ENCODE measurements around the gene WDR81.
A peak's percentile ranks its signal among the peaks of the same experiment; 100 is the strongest.
"Not testable (repeated sequence)": the region's sequence is repeated elsewhere in the genome, so short reads cannot be mapped to it uniquely, and the experiment has no call there.

The WDR81 gene

DNA sequence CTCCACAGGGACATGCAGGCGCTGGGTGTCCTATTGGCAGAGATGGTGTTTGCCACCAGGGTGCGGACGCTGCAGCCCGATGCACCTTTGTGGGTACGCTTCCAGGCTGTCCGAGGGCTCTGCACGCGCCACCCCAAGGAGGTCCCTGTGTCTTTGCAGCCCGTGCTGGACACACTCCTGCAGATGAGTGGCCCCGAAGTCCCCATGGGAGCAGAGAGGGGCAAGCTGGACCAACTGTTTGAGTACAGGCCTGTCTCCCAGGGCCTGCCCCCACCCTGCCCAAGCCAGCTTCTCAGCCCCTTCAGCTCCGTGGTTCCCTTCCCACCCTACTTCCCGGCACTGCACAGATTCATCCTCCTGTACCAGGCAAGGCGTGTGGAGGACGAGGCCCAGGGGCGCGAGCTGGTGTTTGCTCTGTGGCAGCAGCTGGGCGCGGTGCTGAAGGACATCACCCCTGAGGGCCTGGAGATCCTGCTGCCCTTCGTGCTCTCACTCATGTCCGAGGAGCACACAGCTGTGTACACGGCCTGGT is 2.8 kb downstream of the WDR81 start:
- no peak for DNase-seq
- in situ Hi-C loops (cut with MboI; ENCODE audit: low pct_unique_long_range_greater_than_20kb, low sequenced_read_pairs): no loop called here

- in situ Hi-C loops (cut with MboI; ENCODE audit: low pct_unique_long_range_greater_than_20kb, low sequenced_read_pairs): no loop called here
- no peak for DNase-seq
Observed at GRCh38 chr17:1727876-1728630, 3.5 kb downstream of the WDR81 start.

- DNase-seq: no peak
- in situ Hi-C loops (cut with MboI; ENCODE audit: low pct_unique_long_range_greater_than_20kb, low sequenced_read_pairs): no loop called here
Observed at GRCh38 chr17:1729966-1730325, 5.4 kb downstream of the WDR81 start.

GRCh38 chr17:1730326-1731193 is 6.1 kb downstream of the WDR81 start:
- no peak for DNase-seq
- in situ Hi-C loops (cut with MboI; ENCODE audit: low pct_unique_long_range_greater_than_20kb, low sequenced_read_pairs): no loop called here

- in situ Hi-C loops (cut with MboI; ENCODE audit: low pct_unique_long_range_greater_than_20kb, low sequenced_read_pairs): no loop called here
Observed at GRCh38 chr17:1731194-1731506, 6.6 kb downstream of the WDR81 start.

GRCh38 chr17:1732241-1732832 is 7.8 kb downstream of the WDR81 start:
- DNase-seq: no peak
- in situ Hi-C loops (cut with MboI; ENCODE audit: low pct_unique_long_range_greater_than_20kb, low sequenced_read_pairs): no loop called here

More at GRCh38 chr17:1731194-1731506, 6.6 kb downstream of the WDR81 start:
- DNase-seq: no peak

- DNase-seq: no peak
- in situ Hi-C loops (cut with MboI; ENCODE audit: low pct_unique_long_range_greater_than_20kb, low sequenced_read_pairs): no loop called here
Observed at GRCh38 chr17:1732833-1733321, 8.4 kb downstream of the WDR81 start.

DNA sequence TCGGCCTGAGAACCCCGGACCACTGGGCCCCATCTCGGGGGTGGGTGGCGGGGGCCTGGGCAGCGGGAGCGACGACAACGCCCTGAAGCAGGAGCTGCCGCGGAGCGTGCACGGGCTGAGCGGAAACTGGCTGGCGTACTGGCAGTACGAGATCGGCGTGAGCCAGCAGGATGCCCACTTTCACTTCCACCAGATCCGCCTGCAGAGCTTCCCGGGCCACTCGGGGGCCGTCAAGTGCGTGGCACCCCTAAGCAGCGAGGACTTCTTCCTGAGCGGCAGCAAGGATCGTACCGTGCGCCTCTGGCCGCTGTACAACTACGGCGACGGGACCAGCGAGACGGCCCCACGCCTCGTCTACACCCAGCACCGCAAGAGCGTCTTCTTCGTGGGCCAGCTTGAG is 9.3 kb downstream of the WDR81 start:
- no peak for DNase-seq
- in situ Hi-C loops (cut with MboI; ENCODE audit: low pct_unique_long_range_greater_than_20kb, low sequenced_read_pairs): no loop called here

DNA sequence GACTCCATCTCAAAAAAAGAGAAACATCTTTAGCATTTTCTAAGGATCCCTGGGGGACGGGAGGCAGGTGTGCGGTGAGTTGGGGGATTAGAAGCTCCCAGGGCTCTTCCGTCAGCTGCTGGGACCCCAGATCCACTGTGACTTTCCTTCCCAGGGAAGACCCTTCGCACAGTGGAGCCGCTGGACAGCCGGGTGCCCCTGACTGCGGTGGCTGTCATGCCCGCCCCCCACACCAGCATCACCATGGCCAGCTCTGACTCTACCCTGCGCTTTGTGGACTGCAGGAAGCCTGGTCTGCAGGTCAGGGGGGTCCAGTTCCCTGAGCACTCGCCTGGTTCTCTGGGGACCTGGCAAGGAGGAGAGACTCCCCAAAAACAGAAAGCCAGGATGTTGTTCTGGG is 10.9 kb downstream of the WDR81 start:
- in situ Hi-C loops (cut with MboI; ENCODE audit: low pct_unique_long_range_greater_than_20kb, low sequenced_read_pairs): no loop called here
- DNase-seq: no peak

DNA sequence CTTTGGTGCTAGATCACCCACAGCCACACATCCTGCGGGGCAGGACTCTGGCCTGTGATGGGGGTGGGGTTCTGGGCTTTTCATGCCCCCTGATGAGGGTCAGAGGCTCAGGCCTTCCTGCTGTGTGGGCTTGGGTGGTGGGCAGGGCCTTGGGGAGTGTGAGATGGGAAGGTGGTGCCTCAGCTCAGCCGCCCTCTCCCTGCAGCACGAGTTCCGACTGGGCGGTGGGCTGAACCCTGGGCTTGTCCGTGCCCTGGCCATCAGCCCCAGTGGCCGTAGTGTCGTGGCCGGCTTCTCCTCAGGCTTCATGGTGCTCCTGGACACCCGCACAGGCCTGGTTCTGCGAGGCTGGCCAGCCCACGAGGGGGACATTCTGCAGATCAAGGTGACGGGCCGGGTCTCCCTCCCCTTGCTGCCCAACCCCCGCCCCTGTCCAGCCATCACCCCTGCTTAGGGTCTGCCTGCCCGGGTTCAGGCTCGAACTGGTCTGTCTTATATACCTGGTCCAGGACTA is 11.4 kb downstream of the WDR81 start:
- DNase-seq: no peak
- in situ Hi-C loops (cut with MboI; ENCODE audit: low pct_unique_long_range_greater_than_20kb, low sequenced_read_pairs): no loop called here

DNA sequence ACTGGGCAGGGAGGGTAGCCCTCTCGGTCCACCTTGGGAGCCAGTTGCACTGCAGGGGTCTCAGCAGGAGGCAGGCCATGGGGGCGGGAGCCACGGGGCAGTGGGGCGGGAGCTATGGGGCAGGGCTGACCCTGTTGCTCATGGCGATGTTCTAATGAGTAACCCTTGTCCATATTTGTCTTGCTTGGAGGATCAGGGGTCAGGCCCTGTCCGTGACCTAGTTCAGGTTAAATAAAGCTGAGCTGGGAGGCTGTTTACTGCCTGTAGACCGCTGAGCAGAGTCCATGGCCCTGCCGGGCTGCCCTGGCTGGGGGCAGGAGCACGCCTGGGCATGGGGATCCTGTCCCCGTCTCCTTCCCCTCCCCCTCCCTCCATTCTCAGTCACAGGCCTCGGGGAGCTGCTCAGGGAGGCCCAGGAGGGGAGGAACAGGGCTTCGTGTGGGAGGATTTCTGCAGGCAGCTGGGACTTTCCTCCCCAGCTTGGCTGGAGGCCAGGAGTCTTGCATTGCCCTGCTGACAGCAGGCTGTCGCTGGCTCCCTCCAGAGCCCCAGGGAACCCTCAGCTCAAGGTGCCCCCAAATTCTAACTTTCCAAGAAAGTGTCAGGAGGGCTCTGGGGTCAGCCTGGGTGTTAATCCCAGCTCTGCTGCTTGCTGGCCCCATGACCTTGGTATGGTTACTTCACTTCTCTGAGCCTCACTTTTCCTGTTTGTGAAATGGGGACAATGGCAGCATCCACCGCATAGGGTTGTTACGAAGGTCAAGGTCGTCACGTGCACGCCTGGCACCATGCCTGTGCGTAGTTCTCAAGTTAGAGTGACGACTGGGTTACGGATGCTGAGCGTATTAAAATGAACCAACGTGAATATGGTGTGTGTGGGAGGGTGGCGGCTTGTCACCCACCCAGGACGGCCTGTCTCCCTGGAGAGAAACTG is 12.1 kb downstream of the WDR81 start:
- peak; percentile 77 for DNase-seq
- in situ Hi-C loops (cut with MboI; ENCODE audit: low pct_unique_long_range_greater_than_20kb, low sequenced_read_pairs): no loop called here

GRCh38 chr17:1737531-1738291 is 13.2 kb downstream of the WDR81 start:
- in situ Hi-C loops (cut with MboI; ENCODE audit: low pct_unique_long_range_greater_than_20kb, low sequenced_read_pairs): no loop called here
- no peak for DNase-seq

- DNase-seq; in situ Hi-C loops (cut with MboI; ENCODE audit: low pct_unique_long_range_greater_than_20kb, low sequenced_read_pairs): not testable (repeated sequence)
Observed at GRCh38 chr17:1741899-1742298, 17.4 kb downstream of the WDR81 start.

DNA sequence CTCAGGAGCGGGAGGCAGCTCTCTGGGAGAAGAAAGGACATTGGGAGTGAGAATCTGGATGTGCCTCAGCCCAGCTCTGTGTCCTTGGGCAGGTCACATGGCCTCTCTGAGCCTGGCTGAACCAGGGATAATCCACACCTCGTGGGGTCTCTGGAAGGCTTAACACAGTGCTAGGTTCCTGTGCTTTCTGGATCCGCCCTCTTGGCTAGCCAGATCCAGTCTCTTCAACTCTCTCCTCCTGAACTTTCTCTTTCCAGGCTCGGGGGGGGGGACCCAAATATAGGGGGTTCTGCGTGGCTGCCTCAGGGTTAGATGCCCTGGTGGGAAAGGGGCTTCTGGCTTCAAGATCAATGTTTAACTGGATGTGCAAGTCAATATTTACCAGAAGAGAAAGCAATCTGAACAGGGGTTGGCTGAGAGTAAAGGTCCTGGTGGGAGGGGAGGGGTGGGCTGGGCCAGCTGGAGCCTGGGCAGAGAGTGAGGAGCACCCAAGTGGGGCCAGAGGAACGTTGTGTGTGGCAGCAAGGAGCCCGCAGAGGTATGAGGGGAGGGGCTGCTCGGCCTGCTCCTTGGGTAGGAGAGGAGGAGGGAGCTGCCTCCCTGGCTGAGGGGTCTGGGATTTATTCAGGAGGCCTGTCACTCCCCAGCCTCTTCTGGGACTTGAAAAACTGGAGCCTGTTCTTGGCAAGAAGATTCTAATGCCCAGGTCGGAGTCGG is 18.0 kb downstream of the WDR81 start, which contains the start of gene SERPINF2:
Gene SERPINF2 (plus strand): TSS at position 501 of the 717 bp plus-strand sequence. CDS start 2,125 bp downstream, outside the sequence.
- in situ Hi-C loops (cut with MboI; ENCODE audit: low pct_unique_long_range_greater_than_20kb, low sequenced_read_pairs): no loop called here
- DNase-seq: no peak

DNA sequence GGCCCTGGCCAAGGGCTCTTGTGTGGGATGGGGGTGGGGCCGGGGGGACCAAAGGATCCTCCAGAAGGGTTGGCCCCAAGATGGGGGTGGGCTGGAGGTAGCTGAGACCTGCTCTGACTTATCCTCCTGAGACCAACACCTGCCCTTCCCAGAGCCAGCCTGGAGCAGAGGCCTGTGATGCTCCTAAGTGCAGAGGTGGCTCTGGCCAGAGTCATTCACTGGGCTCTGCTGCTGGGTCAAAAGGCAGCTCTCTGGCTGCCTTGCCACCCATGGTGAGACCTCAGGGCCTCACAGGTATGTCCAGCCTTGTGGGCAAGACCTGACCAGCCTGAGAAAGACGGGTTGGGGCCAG is 18.6 kb downstream of the WDR81 start:
- DNase-seq: no peak
- in situ Hi-C loops (cut with MboI; ENCODE audit: low pct_unique_long_range_greater_than_20kb, low sequenced_read_pairs): no loop called here

DNA sequence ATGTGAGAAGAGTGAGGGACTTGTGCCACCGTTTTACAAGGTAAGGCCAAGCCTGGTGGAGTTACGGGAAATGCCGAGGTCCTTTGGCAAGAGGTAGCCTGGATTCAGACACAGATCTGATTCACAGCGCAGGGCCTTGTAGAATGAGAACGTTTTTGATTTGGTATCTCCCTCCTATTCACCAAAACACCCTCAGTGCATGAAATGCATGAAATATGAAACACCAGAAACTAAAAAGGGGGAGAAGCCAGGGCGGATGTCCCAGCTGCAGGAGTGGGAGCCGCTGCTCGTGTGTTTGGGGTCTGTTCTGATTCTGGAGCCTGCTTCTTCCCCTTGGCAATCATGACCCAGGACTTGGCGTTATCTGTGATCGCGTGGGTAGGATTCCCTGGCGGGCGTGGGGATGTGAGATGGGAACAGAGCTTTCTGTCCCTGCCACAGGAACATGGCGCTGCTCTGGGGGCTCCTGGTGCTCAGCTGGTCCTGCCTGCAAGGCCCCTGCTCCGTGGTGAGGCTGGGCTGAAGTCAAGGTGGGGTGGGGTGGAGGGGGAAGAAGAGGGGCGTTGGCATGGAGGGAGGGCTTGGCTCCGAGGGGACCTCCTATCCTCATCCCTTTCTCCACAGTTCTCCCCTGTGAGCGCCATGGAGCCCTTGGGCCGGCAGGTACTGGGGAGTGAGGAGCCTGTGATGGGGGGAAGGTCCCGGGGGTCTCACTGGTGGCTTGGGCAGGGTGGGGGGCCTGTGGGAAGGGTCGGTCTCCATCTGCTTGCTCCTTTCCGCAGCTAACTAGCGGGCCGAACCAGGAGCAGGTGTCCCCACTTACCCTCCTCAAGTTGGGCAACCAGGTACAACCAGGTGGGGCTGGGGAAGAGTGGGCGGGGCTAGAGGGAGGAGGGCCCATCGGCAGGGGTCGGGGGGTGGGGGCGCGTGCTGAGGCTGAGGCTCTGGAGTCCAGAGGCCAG is 20.3 kb downstream of the WDR81 start:
- in situ Hi-C loops (cut with MboI; ENCODE audit: low pct_unique_long_range_greater_than_20kb, low sequenced_read_pairs): no loop called here
- DNase-seq: no peak

Data from KBM-7 (cell line).